Endothelial cell of umbilical vein (primary cell): ENCODE measurements around the gene LSM7.

Experiments used
- CTCF ChIP-seq, 2 donors: IDR thresholded peaks; 1 replicate in 1 of 2; 2 replicates in 1 of 2; pipeline ENCODE4 v1.5.1; 2011; ENCODE audit warnings: low read length in 2 of 2, mild to moderate bottlenecking in 2 of 2, moderate library complexity in 2 of 2, control low read depth in 1 of 2, inconsistent platforms in 1 of 2, low read depth in 1 of 2; ENCODE audit not compliant: insufficient read depth in 1 of 2; ENCODE audit errors: extremely low read depth in 1 of 2
- EZH2 ChIP-seq: IDR thresholded peaks from 2 replicates; pipeline ENCODE4 v1.6.1; 2012; ENCODE audit warnings: borderline replicate concordance, low read depth, mild to moderate bottlenecking, moderate library complexity, low read length, inconsistent platforms; ENCODE audit not compliant: severe bottlenecking
- FOS ChIP-seq: IDR thresholded peaks from 2 replicates; pipeline ENCODE4 v1.6.1; 2011; ENCODE audit warnings: mild to moderate bottlenecking, low read length, moderate library complexity, borderline replicate concordance; ENCODE audit not compliant: insufficient read depth
- JUN ChIP-seq: IDR thresholded peaks from 2 replicates; pipeline ENCODE4 v1.6.1; 2011; ENCODE audit warnings: borderline replicate concordance, low read depth; ENCODE audit not compliant: insufficient read length, insufficient read depth
- MYC ChIP-seq: IDR thresholded peaks from one replicate; pipeline ENCODE4 v1.6.1; 2011; ENCODE audit warnings: mild to moderate bottlenecking, low read depth, low read length
- POLR2A ChIP-seq: IDR thresholded peaks from 2 replicates; pipeline ENCODE4 v1.6.1; 2012; ENCODE audit warnings: low read depth, mild to moderate bottlenecking, control low read depth, low read length
- TF ChIP-seq, protein P1 (sequence below): IDR thresholded peaks from 2 replicates; pipeline ENCODE4 v1.6.1; 2011; ENCODE audit not compliant: insufficient read depth, insufficient read length

- TF ChIP-seq CTCF (IDR thresholded peaks at IDR 0.05; ENCODE audit: extremely low read depth in 1 of 2, insufficient read depth in 1 of 2, low read depth in 1 of 2, low read length in 2 of 2) (no peak), JUN (no peak), FOS (no peak), POLR2A (no peak), EZH2 (no peak), MYC (no peak)
- TF ChIP-seq, protein P1, sequence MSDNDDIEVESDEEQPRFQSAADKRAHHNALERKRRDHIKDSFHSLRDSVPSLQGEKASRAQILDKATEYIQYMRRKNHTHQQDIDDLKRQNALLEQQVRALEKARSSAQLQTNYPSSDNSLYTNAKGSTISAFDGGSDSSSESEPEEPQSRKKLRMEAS = no peak
Measured at GRCh38 chr19:2363419-2363818, 35.0 kb upstream of the LSM7 start.
